Keratinocyte (primary cell): ENCODE data around the gene SERBP1. TPM values are rescaled to one million over a fixed set of nuclear protein-coding genes. Genes with fewer than 3 reads are reported as not detected.

Source experiments
- DNase-seq: peaks from one replicate; pipeline ENCODE4 v3.0.0-alpha.2; 2011; ENCODE audit warnings: low read depth, missing footprints, low spot score
- FAIRE-seq: peaks from 2 replicates; lab custom pipeline; 2011; peaks lifted over from hg19 to GRCh38; lab: Jason Lieb, UNC
- H2AFZ ChIP-seq: 2 replicates; pipeline ENCODE4 v1.6.0; 2012; ENCODE audit warnings: low read length, control low read depth, inconsistent platforms; ENCODE audit not compliant: control insufficient read depth
- H3K27ac ChIP-seq: 2 replicates; pipeline ENCODE4 v1.5.1; 2011; ENCODE audit warnings: low read length; ENCODE audit not compliant: control insufficient read depth, insufficient read depth
- H3K27me3 ChIP-seq: 3 replicates; pipeline ENCODE4 v1.6.0; 2011; ENCODE audit warnings: low read length; ENCODE audit not compliant: control insufficient read depth, insufficient read depth; ENCODE audit errors: extremely low read depth
- H3K36me3 ChIP-seq, 2 experiments: 2 replicates in 1 of 2; 3 replicates in 1 of 2; pipeline ENCODE4 v1.5.1; 2011; ENCODE audit warnings: low read length in 2 of 2, mild to moderate bottlenecking in 1 of 2; ENCODE audit not compliant: control insufficient read depth in 2 of 2, insufficient read depth in 2 of 2; ENCODE audit errors: extremely low read depth in 1 of 2
- H3K4me1 ChIP-seq: 3 replicates; pipeline ENCODE4 v1.5.1; 2011; ENCODE audit warnings: low read length; ENCODE audit not compliant: control insufficient read depth, insufficient read depth; ENCODE audit errors: extremely low read depth
- H3K4me2 ChIP-seq: 3 replicates; pipeline ENCODE4 v1.6.0; 2011; ENCODE audit warnings: low read depth, low read length; ENCODE audit not compliant: control insufficient read depth, insufficient read depth; ENCODE audit errors: extremely low read depth
- H3K4me3 ChIP-seq, 3 experiments: fragments of 200-600 bp in 1 of 3; sonication (generic) in 1 of 3; 2 replicates in 2 of 3; 3 replicates in 1 of 3; pipeline ENCODE4 v1.5.1; 2011 to 2016; ENCODE audit warnings: low read length in 3 of 3, mild to moderate bottlenecking in 3 of 3, control low read depth in 2 of 3, inconsistent platforms in 1 of 3, low read depth in 1 of 3, mixed read lengths in 1 of 3, mixed run types in 1 of 3, moderate library complexity in 1 of 3; ENCODE audit not compliant: control insufficient read depth in 2 of 3, insufficient read depth in 2 of 3; ENCODE audit errors: extremely low read depth in 1 of 3
- H3K79me2 ChIP-seq: 2 replicates; pipeline ENCODE4 v1.6.0; 2012; ENCODE audit warnings: low read length; ENCODE audit not compliant: control insufficient read depth, insufficient read depth
- H3K9ac ChIP-seq: 3 replicates; pipeline ENCODE4 v1.6.0; 2011; ENCODE audit warnings: low read length; ENCODE audit not compliant: control insufficient read depth, insufficient read depth; ENCODE audit errors: extremely low read depth
- H3K9me1 ChIP-seq: 3 replicates; pipeline ENCODE4 v1.6.0; 2011; ENCODE audit warnings: low read length; ENCODE audit not compliant: control insufficient read depth, insufficient read depth; ENCODE audit errors: extremely low read depth
- H3K9me3 ChIP-seq: 2 replicates; pipeline ENCODE4 v1.5.1; 2012; ENCODE audit warnings: low read depth, low read length; ENCODE audit not compliant: control insufficient read depth
- H4K20me1 ChIP-seq: 3 replicates; pipeline ENCODE4 v1.6.0; 2011; ENCODE audit warnings: low read length; ENCODE audit not compliant: control insufficient read depth, insufficient read depth; ENCODE audit errors: extremely low read depth
- EZH2 ChIP-seq: IDR thresholded peaks from one replicate; pipeline ENCODE4 v1.6.1; 2012; ENCODE audit warnings: inconsistent platforms, mild to moderate bottlenecking, low read length, moderate library complexity
- dilution Hi-C: fragments of 300-500 bp; cut with MboI; formaldehyde crosslinking; loops from one replicate; pipeline ENCODE4 v1.7.0; 2020; ENCODE audit warnings: low sequenced_read_pairs; ENCODE audit not compliant: extremely low pct_ligation_motif_present
- polyA plus RNA-seq, 5 experiments: library from polyadenylated mRNA; depleted of rRNA in 3 of 5; stranded (reverse) in 3 of 5; stranded (forward) in 1 of 5; unstranded in 1 of 5; fragments of >200 nt; gene quantifications; 1 replicate in 1 of 5; 2 replicates in 3 of 5; 3 replicates in 1 of 5; pipeline versions ENCODE4 v1.2.1 to v1.2.3, GENCODE V29; 2011 to 2012; ENCODE audit warnings: missing spikeins in 2 of 5, low read depth in 1 of 5, low replicate concordance in 1 of 5
- TF ChIP-seq, protein P1 (sequence below), 3 experiments: IDR thresholded peaks in 1 of 3; conservative IDR thresholded peaks in 1 of 3; optimal IDR thresholded peaks in 1 of 3; 2 replicates in 2 of 3; 3 replicates in 1 of 3; pipeline versions ENCODE3 to v1.5.1; 2011; ENCODE audit warnings: low read length in 3 of 3, mild to moderate bottlenecking in 3 of 3, moderate library complexity in 2 of 3, control low read depth in 1 of 3, inconsistent platforms in 1 of 3; ENCODE audit not compliant: insufficient read depth in 2 of 3; ENCODE audit errors: extremely low read depth in 1 of 3

The SERBP1 gene
- polyA plus RNA-seq, 1 donor (not counting 4 experiments of a cell fraction or from before 2014, with no cell fraction given), result 352 TPM

DNA sequence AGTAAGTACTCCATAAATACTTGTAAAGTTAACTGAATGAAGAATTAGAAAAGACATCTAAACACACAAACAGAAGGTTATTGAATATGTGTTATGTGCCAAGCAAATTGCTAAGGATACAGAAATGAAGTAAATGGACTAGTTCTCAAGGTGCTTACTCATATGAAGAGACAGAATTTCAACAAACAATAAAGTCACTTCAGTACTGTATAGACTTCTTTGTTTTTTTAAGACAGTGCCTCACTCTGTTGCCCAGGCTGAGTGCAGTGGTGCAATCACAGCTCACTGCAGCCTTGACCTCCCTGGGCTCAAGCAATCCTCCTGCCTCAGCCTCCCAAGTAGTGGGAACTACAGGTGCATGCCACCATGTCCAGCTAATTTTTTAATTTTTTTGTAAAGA, 57.3 kb downstream of the SERBP1 start:
- dilution Hi-C loops, result no loop called here
- TF ChIP-seq, protein P1, sequence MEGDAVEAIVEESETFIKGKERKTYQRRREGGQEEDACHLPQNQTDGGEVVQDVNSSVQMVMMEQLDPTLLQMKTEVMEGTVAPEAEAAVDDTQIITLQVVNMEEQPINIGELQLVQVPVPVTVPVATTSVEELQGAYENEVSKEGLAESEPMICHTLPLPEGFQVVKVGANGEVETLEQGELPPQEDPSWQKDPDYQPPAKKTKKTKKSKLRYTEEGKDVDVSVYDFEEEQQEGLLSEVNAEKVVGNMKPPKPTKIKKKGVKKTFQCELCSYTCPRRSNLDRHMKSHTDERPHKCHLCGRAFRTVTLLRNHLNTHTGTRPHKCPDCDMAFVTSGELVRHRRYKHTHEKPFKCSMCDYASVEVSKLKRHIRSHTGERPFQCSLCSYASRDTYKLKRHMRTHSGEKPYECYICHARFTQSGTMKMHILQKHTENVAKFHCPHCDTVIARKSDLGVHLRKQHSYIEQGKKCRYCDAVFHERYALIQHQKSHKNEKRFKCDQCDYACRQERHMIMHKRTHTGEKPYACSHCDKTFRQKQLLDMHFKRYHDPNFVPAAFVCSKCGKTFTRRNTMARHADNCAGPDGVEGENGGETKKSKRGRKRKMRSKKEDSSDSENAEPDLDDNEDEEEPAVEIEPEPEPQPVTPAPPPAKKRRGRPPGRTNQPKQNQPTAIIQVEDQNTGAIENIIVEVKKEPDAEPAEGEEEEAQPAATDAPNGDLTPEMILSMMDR (optimal IDR thresholded peaks at IDR 0.05 in 1 of 3, IDR thresholded peaks at IDR 0.05 in 1 of 3, conservative IDR thresholded peaks at IDR 0.05 in 1 of 3; ENCODE audit: extremely low read depth in 1 of 3, insufficient read depth in 2 of 3, low read length in 3 of 3), result no peak
- no peak for TF ChIP-seq EZH2
- Histone ChIP-seq H3K9me1 (no peaks in the 10 kb centered on the region), H3K27me3 (no peaks in the 10 kb centered on the region), H3K36me3 (no peaks in the 10 kb centered on the region), H3K79me2 (no peaks in the 10 kb centered on the region), H3K9ac (no peak overlapping the region), H3K4me3 (no peak overlapping the region), H3K9me3 (no peaks in the 10 kb centered on the region), H3K27ac (no peak overlapping the region), H3K4me1 (peaks cover 19% of the 10 kb centered on the region), H3K4me2 (no peak overlapping the region), H2AFZ (no peak overlapping the region), H4K20me1 (no peaks in the 10 kb centered on the region)
- DNase-seq, result no peak
- no peak for FAIRE-seq

DNA sequence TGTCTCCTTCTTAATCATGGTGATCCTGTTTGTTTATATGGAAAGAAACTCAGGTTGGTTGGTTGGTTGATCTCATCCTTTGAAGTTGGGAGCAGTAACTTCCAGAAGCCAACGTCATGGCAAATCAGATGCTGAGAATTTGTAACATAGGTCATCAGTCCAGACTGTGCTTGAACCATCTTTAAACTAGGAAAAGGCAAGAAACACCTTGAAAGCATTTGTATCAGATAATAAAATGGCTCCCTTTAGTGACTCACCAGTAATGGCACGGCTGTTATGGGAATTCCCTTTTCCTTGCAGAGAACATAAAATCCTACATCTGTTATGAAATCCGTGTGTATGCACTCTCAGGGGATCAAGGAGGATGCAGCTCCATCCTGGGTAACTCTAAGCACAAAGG, 58.1 kb downstream of the SERBP1 start:
- no peak for DNase-seq
- Histone ChIP-seq H3K9me1 (no peaks in the 10 kb centered on the region), H3K27me3 (no peaks in the 10 kb centered on the region), H3K4me3 (no peak overlapping the region), H3K79me2 (no peaks in the 10 kb centered on the region), H3K36me3 (no peaks in the 10 kb centered on the region), H3K27ac (peak overlapping the region; percentile 34), H4K20me1 (no peaks in the 10 kb centered on the region), H3K9me3 (no peaks in the 10 kb centered on the region), H3K4me2 (peak overlapping the region; percentile 24), H3K4me1 (peaks cover 19% of the 10 kb centered on the region), H3K9ac (no peak overlapping the region), H2AFZ (peak overlapping the region; percentile 93)
- peak; percentile 65 for FAIRE-seq
- TF ChIP-seq EZH2, result no peak
- TF ChIP-seq, protein P1 (optimal IDR thresholded peaks at IDR 0.05 in 1 of 3, IDR thresholded peaks at IDR 0.05 in 1 of 3, conservative IDR thresholded peaks at IDR 0.05 in 1 of 3; ENCODE audit: extremely low read depth in 1 of 3, insufficient read depth in 2 of 3, low read length in 3 of 3), result no peak
- dilution Hi-C loops, result no loop called here
